Osteoblast (primary cell): ENCODE results near the gene SLC22A3. TPM values are rescaled to one million over a fixed set of nuclear protein-coding genes. Genes with fewer than 3 reads are reported as not detected.

ENCODE experiments used
- DNase-seq: peaks from one replicate; pipeline ENCODE4 v3.0.0; 2011; ENCODE audit warnings: low spot score, mixed read lengths; ENCODE audit not compliant: insufficient read length; ENCODE audit errors: missing footprints
- H2AFZ ChIP-seq: 2 replicates; pipeline ENCODE4 v1.6.0; 2011; ENCODE audit warnings: mild to moderate bottlenecking, low read length
- H3K27ac ChIP-seq: 2 replicates; pipeline ENCODE4 v1.5.1; 2011; ENCODE audit warnings: mild to moderate bottlenecking, low read depth, low read length, moderate library complexity
- H3K27me3 ChIP-seq: 2 replicates; pipeline ENCODE4 v1.6.0; 2012; ENCODE audit warnings: mild to moderate bottlenecking, control low read depth, inconsistent platforms, low read length, moderate library complexity; ENCODE audit not compliant: insufficient read depth
- H3K36me3 ChIP-seq: 2 replicates; pipeline ENCODE4 v1.5.1; 2011; ENCODE audit warnings: mild to moderate bottlenecking, low read length, control low read depth, moderate library complexity; ENCODE audit not compliant: insufficient read depth
- H3K4me1 ChIP-seq: 2 replicates; pipeline ENCODE4 v1.5.1; 2011; ENCODE audit warnings: mild to moderate bottlenecking, low read length, control low read depth, moderate library complexity; ENCODE audit not compliant: insufficient read depth
- H3K4me2 ChIP-seq: 2 replicates; pipeline ENCODE4 v1.6.0; 2011; ENCODE audit warnings: mild to moderate bottlenecking, low read length; ENCODE audit not compliant: insufficient read depth
- H3K4me3 ChIP-seq: fragments of 200-600 bp; sonication (generic); 3 replicates; pipeline ENCODE4 v1.5.1; 2012; ENCODE audit warnings: mild to moderate bottlenecking, low read length, inconsistent platforms; ENCODE audit not compliant: insufficient read depth
- H3K79me2 ChIP-seq: 2 replicates; pipeline ENCODE4 v1.6.0; 2012; ENCODE audit warnings: mild to moderate bottlenecking, low read length, control low read depth, inconsistent platforms; ENCODE audit not compliant: insufficient read depth
- H3K9me3 ChIP-seq: 2 replicates; pipeline ENCODE4 v1.5.1; 2011; ENCODE audit warnings: low read depth, low read length, control low read depth
- H4K20me1 ChIP-seq: 2 replicates; pipeline ENCODE4 v1.6.0; 2012; ENCODE audit warnings: mild to moderate bottlenecking, low read length, control low read depth; ENCODE audit not compliant: insufficient read depth
- CTCF ChIP-seq: IDR thresholded peaks from 2 replicates; pipeline ENCODE4 v1.5.1; 2011; ENCODE audit warnings: mild to moderate bottlenecking, low read depth, low read length, moderate library complexity; ENCODE audit errors: extremely low read depth
- total RNA-seq: library from RNA; depleted of rRNA; stranded (reverse); fragments of >200 nt; gene quantifications from 2 replicates; pipeline ENCODE4 v1.2.3, GENCODE V29; 2012

Gene SLC22A3
- total RNA-seq, 1 donor: 22.1 TPM

- no peak for TF ChIP-seq CTCF
- no peak for DNase-seq
- H3K27ac ChIP-seq: no peak overlapping the region
Measured at GRCh38 chr6:160418370-160418769, 70.2 kb downstream of the SLC22A3 start.

GRCh38 chr6:160419488-160419887, 71.3 kb downstream of the SLC22A3 start:
- H3K4me3 ChIP-seq: no peak overlapping the region

More at GRCh38 chr6:160418370-160418769, 70.2 kb downstream of the SLC22A3 start:
- Histone ChIP-seq H3K9me3 (no peaks in the 10 kb centered on the region), H3K79me2 (no peaks in the 10 kb centered on the region), H3K27me3 (no peaks in the 10 kb centered on the region), H3K4me1 (no peaks in the 10 kb centered on the region), H3K36me3 (no peaks in the 10 kb centered on the region), H3K4me2 (no peak overlapping the region), H3K4me3 (no peak overlapping the region), H2AFZ (no peak overlapping the region), H4K20me1 (no peaks in the 10 kb centered on the region)

DNA sequence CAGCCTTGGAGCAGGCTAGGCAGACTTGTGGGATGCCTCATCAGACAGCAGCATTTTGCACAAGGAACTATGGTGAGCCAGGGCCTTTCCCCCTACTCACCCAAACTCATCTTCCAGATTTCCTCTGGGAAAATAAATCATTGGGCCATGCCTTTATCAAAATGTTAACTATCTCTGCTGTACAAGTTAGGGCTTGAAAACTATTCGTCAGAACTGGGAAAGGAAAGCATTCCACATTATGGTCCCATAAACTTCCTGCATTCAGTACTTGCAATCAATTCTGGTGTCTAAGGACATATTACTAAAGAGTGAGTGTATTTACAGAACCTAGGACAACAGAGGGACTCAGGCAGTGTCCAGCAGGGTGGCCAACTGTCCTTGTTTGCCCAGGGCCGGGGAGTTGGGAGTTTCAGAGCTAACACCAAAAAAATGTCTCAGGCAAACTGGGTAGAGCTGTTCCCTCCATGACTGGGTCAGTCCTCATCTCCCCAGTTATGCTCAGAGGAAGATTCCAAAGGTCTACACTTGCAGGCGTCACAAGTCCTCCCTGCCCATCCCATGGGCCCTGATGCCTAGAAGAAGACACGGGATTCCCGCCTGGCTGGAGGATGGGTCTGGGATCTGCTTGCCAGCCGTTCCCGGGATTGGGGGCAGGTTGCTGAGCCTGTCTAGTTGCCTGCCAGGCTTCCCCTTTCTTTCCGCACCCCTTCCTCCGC, 72.2 kb downstream of the SLC22A3 start:
- Histone ChIP-seq H3K79me2 (no peaks in the 10 kb centered on the region), H4K20me1 (no peaks in the 10 kb centered on the region), H3K27me3 (no peaks in the 10 kb centered on the region), H3K4me1 (no peaks in the 10 kb centered on the region), H3K4me3 (no peak overlapping the region), H3K27ac (no peak overlapping the region), H3K36me3 (no peaks in the 10 kb centered on the region), H3K4me2 (no peak overlapping the region), H2AFZ (no peak overlapping the region), H3K9me3 (no peaks in the 10 kb centered on the region)
- no peak for DNase-seq
- TF ChIP-seq CTCF: no peak

More at GRCh38 chr6:160419488-160419887, 71.3 kb downstream of the SLC22A3 start:
- peak; percentile 45 for DNase-seq
- Histone ChIP-seq H3K27me3 (no peaks in the 10 kb centered on the region), H3K4me1 (no peaks in the 10 kb centered on the region), H3K9me3 (no peaks in the 10 kb centered on the region), H2AFZ (no peak overlapping the region), H4K20me1 (no peaks in the 10 kb centered on the region), H3K4me2 (no peak overlapping the region), H3K36me3 (no peaks in the 10 kb centered on the region), H3K27ac (no peak overlapping the region), H3K79me2 (no peaks in the 10 kb centered on the region)
- no peak for TF ChIP-seq CTCF

DNA sequence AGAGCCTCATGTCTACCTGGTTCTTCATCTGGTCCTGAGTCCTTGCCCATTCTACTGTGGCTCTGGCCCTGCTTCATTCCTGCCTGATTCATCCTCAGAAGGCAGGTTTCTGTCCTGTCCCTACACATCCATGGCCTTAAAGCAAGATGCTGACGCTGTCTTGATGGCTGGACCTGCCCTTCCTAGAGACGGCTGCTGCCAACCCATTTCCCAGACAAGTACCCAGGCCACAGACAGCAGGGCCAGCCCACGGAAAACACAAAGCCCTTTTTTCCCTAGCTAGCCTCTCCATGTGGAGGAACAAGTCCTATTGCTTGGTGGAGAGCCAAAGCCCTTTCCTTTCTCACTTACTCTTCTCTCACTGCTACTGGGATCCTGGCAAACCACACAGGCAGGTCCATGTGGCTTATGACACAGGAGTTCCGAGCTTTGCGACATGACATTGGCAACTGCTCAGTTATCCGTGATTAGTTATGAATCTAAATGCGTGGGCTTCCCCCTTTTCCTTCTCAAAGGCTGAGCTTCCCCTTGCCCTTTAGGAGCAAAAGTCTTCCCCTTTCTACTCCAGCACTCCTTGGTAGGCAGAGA, 72.9 kb downstream of the SLC22A3 start:
- Histone ChIP-seq H3K27ac (no peak overlapping the region), H3K4me3 (no peak overlapping the region), H3K36me3 (no peaks in the 10 kb centered on the region), H3K9me3 (no peaks in the 10 kb centered on the region), H3K27me3 (no peaks in the 10 kb centered on the region), H3K4me1 (no peaks in the 10 kb centered on the region), H4K20me1 (no peaks in the 10 kb centered on the region), H2AFZ (no peak overlapping the region), H3K79me2 (no peaks in the 10 kb centered on the region), H3K4me2 (no peak overlapping the region)
- DNase-seq: no peak
- no peak for TF ChIP-seq CTCF
